Cardiac muscle cell (in vitro differentiated cells and primary cell): ENCODE results near the gene MTHFS. TPM values are rescaled to one million over a fixed set of nuclear protein-coding genes. Genes with fewer than 3 reads are reported as not detected.

Source experiments
- DNase-seq, 2 donors: peaks; one replicate each; pipeline versions ENCODE4 v3.0.0 to v3.0.0-alpha.2; 2010 to 2017; ENCODE audit warnings: low read depth in 1 of 2, low spot score in 1 of 2
- H3K27ac ChIP-seq: fragments of 200-600 bp; sonication (generic); 2 replicates; pipeline ENCODE4 v1.5.1; 2016
- H3K27me3 ChIP-seq: fragments of 200-600 bp; sonication (generic); 2 replicates; pipeline ENCODE4 v1.6.0; 2016; ENCODE audit warnings: control low read depth
- H3K36me3 ChIP-seq: fragments of 200-600 bp; sonication (generic); 2 replicates; pipeline ENCODE4 v1.5.1; 2016; ENCODE audit warnings: control low read depth
- H3K4me1 ChIP-seq: fragments of 200-600 bp; sonication (generic); 2 replicates; pipeline ENCODE4 v1.8.1; 2017; ENCODE audit warnings: low read depth, mild to moderate bottlenecking, mixed run types
- H3K4me3 ChIP-seq: fragments of 200-600 bp; sonication (generic); 2 replicates; pipeline ENCODE4 v1.5.1; 2016; ENCODE audit warnings: mild to moderate bottlenecking
- H3K9me3 ChIP-seq: fragments of 200-600 bp; sonication (generic); 2 replicates; pipeline ENCODE4 v1.5.1; 2017; ENCODE audit warnings: low read depth, mild to moderate bottlenecking, control low read depth
- CTCF ChIP-seq: IDR thresholded peaks from 2 replicates; pipeline ENCODE4 v1.5.1; 2012; ENCODE audit warnings: low read depth, mild to moderate bottlenecking, low read length
- polyA plus RNA-seq: library from polyadenylated mRNA; unstranded; fragments of >200 nt; fragmentation: Nextera tagmentation; extraction: Ambion mirVana; gene quantifications from 2 replicates; pipeline ENCODE4 v1.2.1, GENCODE V29; 2016
- total RNA-seq: library from RNA; depleted of rRNA; stranded (reverse); fragments of >200 nt; gene quantifications from 2 replicates; pipeline ENCODE4 v1.2.3, GENCODE V29; 2016

The MTHFS gene
- total and polyA plus RNA-seq, 2 experiments from 2014 or later, result 37.8 to 48.6 TPM

GRCh38 chr15:79898369-79898768 lies 1.6 kb upstream of the MTHFS start:
- peak overlapping the region; percentile 16 for H3K27ac ChIP-seq

DNA sequence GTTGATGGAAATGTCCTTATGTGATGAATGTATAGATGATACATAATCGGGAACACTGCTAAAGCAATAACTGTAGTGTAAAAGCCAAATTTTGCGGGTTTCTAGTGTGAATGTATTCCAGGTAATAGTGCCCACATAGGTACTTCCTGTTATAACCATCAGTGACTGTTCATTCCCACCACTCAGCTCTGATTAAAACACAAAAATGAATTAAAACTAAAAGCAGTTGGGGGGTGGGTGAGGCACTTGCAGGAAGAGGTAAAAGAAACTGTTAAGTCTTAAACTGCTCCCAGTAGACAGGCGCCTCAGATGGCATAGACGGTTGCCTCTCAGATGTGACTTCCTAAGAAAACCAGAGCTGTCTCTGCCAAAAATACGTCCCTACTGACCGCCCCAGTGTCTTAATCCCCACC lies 893 bp upstream of the MTHFS start:
- H3K9me3 ChIP-seq, result no peaks in the 10 kb centered on the region
- no peak for TF ChIP-seq CTCF
- DNase-seq, result no peak

More at GRCh38 chr15:79898369-79898768, 1.6 kb upstream of the MTHFS start:
- DNase-seq, result no peak
- no peaks in the 10 kb centered on the region for H3K27me3 ChIP-seq
- H3K4me3 ChIP-seq, result no peak overlapping the region
- TF ChIP-seq CTCF, result no peak
- peaks cover 25% of the 10 kb centered on the region for H3K4me1 ChIP-seq
- no peaks in the 10 kb centered on the region for H3K9me3 ChIP-seq
- no peaks in the 10 kb centered on the region for H3K36me3 ChIP-seq

GRCh38 chr15:79897380-79897678 lies 515 bp upstream of the MTHFS start:
- peak overlapping the region; percentile 81 for H3K27ac ChIP-seq
- H3K9me3 ChIP-seq, result no peaks in the 10 kb centered on the region
- H3K4me3 ChIP-seq, result peak overlapping the region; percentile 51
- H3K4me1 ChIP-seq, result peaks cover 15% of the 10 kb centered on the region
- no peak for TF ChIP-seq CTCF
- H3K36me3 ChIP-seq, result peaks cover 4% of the 10 kb centered on the region
- no peak for DNase-seq
- no peaks in the 10 kb centered on the region for H3K27me3 ChIP-seq

More for the DNA sequence above, 893 bp upstream of the MTHFS start:
- peak overlapping the region; percentile 16 for H3K27ac ChIP-seq
- no peaks in the 10 kb centered on the region for H3K27me3 ChIP-seq
- H3K4me1 ChIP-seq, result peaks cover 18% of the 10 kb centered on the region
- peaks cover 3% of the 10 kb centered on the region for H3K36me3 ChIP-seq
- H3K4me3 ChIP-seq, result peak overlapping the region; percentile 51

GRCh38 chr15:79896131-79896633 lies 632 bp downstream of the MTHFS start:
- Histone ChIP-seq H3K27me3 (no peaks in the 10 kb centered on the region), H3K4me3 (peak overlapping the region; percentile 51), H3K27ac (peak overlapping the region; percentile 81), H3K4me1 (peaks cover 8% of the 10 kb centered on the region), H3K36me3 (peaks cover 4% of the 10 kb centered on the region), H3K9me3 (no peaks in the 10 kb centered on the region)
- DNase-seq, result no peak
- TF ChIP-seq CTCF, result no peak

DNA sequence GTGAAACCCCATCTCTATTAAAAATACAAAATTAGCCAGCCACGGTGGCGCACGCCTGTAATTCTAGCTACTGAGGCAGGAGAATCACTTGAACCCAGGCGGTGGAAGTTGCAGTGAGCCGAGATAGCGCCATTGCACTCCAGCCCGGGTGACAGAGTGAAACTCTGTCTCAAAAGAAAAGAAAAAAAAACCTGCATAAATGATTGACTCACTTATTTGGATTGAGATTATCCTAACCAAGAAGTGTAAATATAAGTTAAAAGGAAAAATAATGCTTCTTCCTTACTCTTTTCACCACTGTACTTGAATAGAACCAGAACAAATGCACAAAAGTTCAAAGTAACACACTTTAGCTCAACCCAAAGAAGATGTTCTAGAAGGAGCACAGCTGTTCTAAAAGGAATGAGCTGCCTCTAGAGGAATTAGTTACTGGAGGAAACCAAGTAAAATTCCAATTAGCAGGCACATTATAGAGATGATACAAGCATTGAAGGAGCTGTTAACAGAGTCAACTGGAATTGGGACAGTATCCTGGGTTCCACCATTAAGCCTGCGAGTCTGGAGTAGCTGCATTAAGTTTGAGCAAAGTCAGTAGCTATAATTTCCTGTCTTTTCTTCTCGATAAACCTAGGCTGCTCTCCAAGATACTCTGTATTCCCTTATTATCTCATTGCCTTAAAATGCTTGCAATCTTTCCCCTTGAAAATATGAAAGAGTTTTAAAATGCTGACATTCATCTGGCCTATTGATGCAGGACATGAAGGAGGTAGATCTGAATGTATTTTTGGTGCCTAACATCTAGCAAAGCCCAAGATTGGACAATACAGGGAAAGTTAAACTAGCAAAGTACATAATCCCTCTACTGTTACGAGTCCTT lies 9.5 kb downstream of the MTHFS start:
- Histone ChIP-seq H3K9me3 (no peaks in the 10 kb centered on the region), H3K4me3 (no peak overlapping the region), H3K27ac (no peak overlapping the region), H3K27me3 (no peaks in the 10 kb centered on the region), H3K36me3 (peaks cover 2% of the 10 kb centered on the region), H3K4me1 (peaks cover 11% of the 10 kb centered on the region)
- TF ChIP-seq CTCF, result no peak
- peak in 1 of 2 donors; percentile 24 for DNase-seq
